ENCODE data around the gene SPHKAP.
"Not testable (repeated sequence)": the region's sequence is repeated elsewhere in the genome, so short reads cannot be mapped to it uniquely, and the experiment has no call there.

The SPHKAP gene

DNA sequence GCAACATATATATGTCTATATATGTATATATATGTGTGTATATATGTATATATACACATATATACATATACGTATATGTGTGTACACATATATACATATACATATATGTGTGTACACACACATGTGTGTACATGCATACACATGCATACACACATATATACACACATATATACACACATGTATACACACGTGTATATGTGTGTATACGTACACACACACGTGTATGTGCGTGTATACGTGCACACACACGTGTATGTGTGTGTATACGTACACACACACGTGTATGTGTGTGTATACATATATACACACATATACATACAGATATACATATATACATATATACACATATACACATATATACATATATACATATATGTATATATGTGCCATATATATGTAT, 89.4 kb downstream of the SPHKAP start:
- DNase-seq: no peak

GRCh38 chr2:228086561-228086960, 94.9 kb downstream of the SPHKAP start:
- DNase-seq: no peak

GRCh38 chr2:228084717-228085116, 96.8 kb downstream of the SPHKAP start:
- DNase-seq: no peak

DNA sequence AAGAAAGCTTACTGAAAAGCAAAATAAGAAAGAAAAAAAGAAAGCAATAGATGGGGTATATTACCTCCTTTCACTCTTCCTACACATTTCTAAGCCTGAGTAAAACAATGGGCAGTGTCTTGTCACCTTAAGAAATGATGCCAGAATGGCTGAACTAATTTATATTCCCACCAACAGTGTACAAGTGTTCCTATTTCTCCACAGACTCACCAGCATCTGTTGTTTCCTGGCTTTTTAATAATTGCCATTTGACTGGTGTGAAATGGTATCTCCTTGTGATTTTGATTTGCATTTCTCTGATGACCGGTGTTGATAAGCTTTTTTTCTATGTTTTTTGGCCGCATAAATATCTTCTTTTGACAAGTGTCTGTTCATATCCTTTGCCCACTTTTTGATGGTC, 98.4 kb downstream of the SPHKAP start:
- DNase-seq: no peak

DNA sequence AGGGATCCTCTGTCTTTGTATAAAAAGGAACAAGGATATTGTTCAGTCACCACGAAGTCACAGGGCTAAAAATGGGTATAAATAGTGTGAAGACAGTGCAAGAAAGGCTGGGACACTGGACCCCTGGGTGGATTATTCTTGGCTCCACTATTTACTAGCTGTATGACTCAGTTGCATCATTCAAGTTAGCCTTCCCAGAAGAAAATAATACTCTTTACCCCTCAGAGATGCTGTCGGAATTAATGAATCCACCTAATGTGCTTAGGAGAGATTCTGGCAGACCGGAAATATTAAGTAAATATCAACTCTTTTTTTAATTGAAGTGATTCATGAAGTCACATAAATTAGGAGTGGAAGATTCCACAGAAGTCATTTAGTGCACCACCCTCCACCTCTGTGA, 98.9 kb downstream of the SPHKAP start:
- no peak for DNase-seq

DNA sequence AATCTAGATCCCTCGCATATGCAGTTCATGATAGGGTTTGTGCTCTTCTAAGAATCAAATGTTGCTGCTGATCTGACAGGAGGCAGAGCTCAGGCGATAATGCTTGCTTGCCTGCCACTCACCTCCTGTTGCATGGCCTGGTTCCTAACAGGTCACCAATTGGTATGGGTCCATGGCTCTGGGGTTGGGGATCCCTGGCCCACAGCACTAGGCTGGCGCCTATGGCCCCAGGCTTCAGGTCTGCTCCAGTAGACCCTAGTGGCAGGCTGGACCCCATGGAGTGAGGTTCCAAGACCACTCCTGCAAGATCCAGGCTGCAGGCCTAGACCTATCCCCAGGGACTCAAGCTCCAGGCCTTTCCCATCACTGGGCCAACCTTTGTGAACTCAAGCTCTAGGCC, 102.3 kb downstream of the SPHKAP start:
- DNase-seq: no peak

DNA sequence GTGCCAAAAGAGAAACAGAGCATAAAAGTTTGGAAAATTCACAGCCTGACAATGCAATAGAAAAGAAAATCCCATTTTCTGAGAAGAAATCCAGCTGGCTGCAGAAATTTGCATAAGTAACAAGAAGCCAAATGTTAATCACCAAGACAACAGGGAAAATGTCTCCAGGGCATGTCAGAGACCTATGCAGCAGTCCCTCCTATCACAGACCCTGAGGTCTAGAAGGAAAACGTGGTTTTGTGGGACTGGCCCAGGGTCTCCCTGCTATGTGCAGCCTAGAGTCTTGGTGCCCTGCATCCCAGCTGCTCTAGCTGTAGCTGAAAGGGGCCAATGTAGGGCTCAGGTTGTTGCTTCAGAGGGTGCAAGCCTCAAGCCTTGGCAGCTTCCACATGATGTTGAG, 104.8 kb downstream of the SPHKAP start:
- not testable (repeated sequence) for DNase-seq

- no peak for DNase-seq
Measured at GRCh38 chr2:228072669-228073068, 108.8 kb downstream of the SPHKAP start.

DNA sequence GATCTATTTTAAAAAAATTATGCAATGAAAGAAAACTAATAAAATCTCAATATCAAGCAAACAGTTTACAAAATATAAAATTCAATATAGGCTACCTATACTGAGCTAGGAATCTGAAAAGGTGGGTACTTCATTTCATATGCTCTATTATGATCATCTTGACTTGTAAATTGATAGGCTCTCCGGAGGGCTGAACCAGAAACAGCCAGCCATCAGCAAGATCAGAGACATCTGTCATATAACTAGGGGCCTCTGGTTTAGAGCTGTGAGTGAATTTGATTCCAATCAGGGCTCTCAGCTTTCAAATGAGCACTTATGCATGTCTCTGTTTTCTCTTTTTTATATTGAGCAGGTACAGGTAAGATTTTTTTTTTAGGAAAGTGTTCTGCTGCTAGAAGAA, 114.2 kb downstream of the SPHKAP start:
- no peak for DNase-seq

DNA sequence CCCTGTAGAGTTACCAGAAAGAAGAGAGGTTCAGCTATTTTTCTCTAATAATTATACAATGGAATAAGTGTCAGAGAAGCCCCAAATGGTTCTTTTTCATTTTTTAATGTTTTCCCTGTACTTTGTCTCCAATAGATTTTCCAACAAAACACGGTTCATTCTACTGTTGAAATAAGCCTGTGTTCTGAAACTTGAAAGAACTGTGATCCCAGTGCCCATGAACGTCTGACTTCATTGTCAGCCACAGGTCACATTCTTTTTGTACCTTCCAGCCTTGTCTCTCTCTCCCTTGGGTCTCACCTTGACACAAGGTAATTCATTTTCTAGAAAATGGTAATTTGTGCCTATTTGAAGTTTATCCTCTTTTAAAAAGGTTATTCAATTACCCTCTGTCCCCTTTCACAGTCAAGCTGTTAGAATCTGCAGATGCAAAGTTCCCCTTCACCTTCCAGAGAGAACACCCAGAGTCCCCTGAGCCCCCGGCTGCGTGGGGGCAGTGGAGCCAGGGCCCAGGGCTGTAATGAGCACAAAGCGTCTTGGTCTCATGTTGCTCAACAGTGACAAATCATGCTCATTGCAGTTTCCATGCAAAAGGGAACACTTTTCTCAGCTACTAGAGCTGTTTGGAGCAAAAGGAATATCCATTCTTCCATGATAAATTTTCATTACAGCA, 115.2 kb downstream of the SPHKAP start:
- no peak for DNase-seq

GRCh38 chr2:228065686-228066085, 115.8 kb downstream of the SPHKAP start:
- no peak for DNase-seq

DNA sequence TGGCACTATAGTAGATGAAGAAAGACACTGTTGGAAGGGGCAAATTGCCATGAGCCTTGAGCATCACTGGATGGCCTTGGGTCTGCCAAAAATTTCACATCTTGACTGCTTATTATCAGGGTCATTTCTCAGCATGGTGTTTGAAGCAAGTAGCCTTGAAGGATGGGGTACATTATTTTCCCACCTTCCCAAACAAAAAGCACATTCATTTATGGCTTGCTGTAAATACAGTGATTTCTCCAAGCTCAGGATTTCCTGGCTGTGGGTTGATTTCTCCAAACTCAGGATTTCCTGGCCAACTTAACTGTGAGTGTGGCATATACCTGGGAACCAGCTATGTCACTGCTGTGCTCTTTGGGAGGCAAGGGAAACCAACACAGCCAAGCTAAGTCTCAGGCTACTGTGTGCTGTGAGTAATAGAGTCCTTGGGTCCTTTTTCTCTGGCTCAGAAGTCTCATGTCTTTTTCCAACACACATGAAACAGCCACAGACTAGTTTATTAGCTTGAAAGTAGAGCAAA, 116.6 kb downstream of the SPHKAP start:
- no peak for DNase-seq

- no peak for DNase-seq
Measured at GRCh38 chr2:228064024-228064423, 117.5 kb downstream of the SPHKAP start.

DNA sequence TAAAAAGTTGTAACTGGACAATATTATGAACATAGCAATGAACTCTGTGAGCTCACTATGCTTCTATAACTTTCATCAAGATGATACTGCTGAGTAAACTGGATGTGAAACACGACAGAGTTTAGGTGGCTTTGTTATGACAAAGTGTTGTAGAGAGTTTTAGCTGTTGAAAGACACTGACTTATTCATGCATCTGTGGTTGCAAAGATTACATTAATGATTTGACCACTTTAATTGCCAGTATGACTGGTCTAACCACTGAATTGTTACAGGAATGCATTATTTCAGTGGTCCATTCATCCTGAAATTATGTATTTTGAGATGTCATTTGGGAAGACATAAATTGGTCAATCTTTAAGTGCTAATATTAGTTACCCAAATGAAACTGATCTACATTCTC, 117.9 kb downstream of the SPHKAP start:
- DNase-seq: no peak

- no peak for DNase-seq
Measured at GRCh38 chr2:228059735-228060134, 121.8 kb downstream of the SPHKAP start.

GRCh38 chr2:228056293-228057097, 125.0 kb downstream of the SPHKAP start:
- no peak for DNase-seq

- peak; percentile 38 for DNase-seq
Measured at GRCh38 chr2:228048838-228049490, 132.5 kb downstream of the SPHKAP start.

- DNase-seq: no peak
Measured at GRCh38 chr2:228040995-228041394, 140.5 kb downstream of the SPHKAP start.

DNA sequence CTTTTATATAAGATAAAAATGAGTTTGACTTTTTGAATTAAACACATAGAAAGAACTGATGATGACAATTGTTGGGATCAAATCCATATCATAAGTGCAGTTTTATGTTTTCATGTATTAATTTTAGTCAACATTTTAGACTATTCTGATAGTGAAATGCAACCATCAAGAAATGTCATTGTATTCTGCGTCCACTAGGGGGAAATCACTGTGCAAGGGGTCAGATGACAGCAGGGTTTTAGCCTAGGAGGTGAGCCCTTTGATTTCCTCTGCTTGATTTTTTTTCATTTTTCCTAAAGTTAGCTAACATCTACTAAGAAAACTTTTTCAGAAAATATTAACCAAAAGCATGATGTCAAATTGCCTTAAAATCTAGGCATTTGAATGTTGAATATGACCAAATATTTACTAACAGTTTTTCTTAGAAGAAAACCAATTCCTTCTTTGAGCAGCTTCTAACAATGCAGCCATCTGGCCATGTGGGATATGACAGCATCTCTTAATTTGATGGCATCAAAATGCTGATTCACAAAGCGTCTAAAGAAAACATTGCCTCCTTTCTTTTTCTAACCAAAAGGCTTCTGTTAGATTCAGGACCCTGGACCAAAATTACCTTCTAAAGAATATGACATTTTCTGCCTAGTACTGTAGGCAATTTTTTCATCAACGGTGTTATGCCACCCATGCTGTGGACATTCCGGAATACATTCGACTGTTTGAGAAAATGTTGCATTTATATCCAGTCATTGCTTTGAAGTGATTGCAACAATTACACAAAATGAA, 141.5 kb downstream of the SPHKAP start:
- DNase-seq: no peak

GRCh38 chr2:228038967-228039366, 142.5 kb downstream of the SPHKAP start:
- no peak for DNase-seq

GRCh38 chr2:228037915-228038314, 143.6 kb downstream of the SPHKAP start:
- DNase-seq: no peak

- no peak for DNase-seq
Measured at GRCh38 chr2:228023619-228024018, 157.9 kb downstream of the SPHKAP start.

DNA sequence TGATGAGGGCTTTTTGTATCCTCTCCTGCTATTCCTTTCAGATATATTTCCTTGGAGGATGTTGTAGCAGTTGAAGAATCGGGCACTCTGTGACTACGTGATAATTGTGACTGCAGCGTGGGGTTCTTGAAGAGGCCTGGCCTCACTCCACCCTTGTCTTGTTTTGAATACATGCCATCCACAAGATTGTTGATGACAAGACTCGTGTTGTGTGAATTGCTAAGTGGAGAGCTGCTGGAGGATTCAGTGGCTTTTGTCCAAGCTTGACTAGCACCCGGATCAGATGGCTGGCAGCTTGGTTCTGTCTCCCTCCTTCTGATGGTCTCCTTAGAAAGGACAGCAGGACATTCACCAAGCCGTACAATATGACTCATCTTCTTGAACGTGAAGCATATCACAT, 163.2 kb downstream of the SPHKAP start:
- no peak for DNase-seq

Data from NCI-H1092 (cell line).